Measurements from ENCODE around the gene GLT1D1.

Gene GLT1D1

DNA sequence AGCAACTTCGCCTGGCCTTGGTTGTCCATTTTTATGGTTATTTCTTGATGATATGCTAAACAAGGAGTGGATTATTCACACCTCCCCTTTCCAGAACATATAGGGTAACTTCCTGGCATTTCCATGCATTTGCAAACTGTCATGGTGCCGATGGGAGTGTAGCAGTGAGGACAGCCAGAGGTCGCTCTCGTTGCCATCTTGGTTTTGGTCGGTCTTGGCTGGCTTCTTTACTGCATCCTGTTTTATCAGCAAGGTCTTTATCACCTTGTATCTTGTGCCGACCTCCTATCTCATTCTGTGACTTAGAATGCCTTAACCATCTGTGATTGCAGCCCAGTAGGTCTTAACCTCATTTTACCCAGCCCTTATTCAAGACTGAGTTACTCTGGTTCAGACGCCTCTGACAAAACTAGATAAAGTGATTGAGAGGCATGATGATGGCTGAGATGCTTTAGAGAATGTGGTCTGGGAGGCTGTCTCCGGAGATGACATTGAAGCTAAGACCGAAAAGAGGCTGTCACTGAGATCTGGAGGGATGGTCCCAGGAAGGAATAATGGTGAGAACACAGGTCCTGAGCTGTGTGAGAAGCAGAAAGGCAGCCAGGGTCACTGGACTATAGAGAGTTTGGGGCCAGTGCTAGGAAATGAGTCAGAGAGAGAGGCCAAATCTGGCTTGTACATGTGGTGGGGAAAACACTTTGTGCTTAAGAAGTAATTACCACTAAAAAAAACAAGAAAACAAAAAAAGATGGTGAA, 2.9 kb downstream of the GLT1D1 start:
- DNase-seq: no peak

- DNase-seq: no peak
Observed at GRCh38 chr12:128856791-128857078, 3.5 kb downstream of the GLT1D1 start.

DNA sequence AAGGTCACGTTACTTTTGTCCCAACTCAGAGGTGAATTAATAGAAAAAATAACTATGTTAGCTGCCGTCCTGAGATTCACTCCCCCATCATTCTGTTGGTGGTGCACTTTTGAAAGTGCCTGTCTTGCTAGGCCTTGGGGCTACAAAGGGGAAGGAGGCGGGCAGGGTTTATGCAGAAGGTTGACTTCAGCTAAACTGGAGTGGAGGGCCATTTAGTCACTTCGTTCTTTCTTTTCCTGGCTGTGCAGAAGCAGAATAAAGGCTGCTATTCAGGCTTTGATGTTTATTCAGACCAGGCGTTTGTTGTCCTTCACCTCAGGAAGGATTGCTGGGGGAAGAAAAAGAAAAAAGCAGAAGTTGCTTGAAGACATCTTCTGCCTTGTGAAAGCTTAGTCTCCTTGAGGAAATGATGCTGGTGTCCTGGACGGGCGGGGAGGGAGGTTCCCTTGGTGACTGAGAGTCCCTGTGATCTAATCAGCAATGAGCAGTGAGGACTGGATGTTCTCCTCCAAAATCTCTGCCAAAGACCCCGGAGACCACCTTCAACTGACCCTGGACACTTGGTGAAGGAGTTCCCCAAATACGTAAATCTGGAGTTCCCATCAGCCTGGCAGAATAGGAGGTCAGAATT, 4.0 kb downstream of the GLT1D1 start:
- DNase-seq: no peak

GRCh38 chr12:128859311-128859710, 6.0 kb downstream of the GLT1D1 start:
- DNase-seq: no peak

DNA sequence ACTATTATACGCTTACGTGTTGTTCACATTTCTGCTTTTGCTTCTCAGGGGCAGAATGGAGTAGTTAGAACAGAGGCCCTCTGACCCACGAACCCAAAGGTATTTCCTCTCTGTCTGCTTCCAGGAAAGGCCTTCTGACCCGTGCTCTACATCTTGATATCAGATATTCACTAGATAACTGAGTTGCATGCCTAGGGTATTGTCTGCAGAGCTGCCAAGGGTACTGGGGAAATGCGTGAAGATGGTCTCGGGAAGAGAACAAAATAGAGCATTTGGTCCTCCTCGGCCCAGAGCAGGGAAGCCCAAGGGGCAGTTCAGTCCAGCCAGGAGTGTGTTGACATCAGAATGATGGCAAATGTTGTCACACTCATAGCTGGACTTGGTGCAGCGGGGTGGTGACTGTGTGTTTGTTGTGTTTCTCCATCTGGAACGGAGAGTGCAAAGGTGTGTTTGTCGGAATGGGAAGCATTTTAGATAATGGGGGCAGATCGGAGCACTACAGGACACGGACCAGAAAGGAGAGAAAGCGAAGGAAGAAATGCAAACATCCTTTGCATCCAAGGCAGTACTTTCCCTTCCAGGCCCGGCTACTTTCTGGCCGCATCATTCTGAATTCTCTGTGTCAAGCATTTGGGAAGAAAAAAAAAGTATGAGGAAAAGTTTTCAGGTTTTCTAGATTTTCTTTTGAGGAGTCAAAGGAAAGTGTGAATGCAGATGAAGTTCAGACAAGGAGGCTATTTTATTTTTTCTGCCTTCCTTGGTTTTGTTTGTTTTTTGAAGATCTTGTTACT, 8.1 kb downstream of the GLT1D1 start:
- DNase-seq: no peak

GRCh38 chr12:128863957-128864356, 10.7 kb downstream of the GLT1D1 start:
- DNase-seq: no peak

DNA sequence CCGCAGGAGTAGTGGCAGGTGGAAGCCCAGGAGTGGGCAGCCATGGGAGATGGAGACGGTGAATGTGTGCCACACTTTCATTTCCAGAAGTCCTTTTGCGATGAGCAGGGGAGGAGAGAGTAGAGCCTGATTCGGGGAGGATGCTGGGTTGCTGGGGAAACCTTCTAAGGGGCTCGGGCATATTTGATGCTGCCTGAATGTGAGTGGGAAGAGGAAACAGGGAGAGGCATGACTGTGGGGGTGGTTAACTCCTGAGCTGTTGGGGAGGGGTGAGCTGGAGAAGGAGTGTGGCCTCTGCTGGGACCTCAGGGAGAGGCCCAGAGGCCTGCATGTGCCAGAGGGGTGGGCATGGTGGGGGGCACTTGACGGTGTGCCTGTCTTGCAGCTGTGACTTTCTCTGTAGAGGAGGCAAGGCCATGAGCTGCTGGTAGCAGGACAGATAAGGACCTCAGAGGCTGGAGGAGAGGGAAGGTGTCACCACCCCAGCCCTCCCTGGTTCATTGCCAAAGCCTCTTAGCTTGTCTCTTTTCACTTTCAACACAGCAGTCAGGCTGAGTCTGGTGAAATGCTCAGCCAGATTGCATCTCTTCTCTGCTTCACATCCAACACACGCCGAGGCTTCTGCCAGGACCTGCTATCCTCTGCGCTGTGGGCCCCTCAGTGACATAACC, 11.4 kb downstream of the GLT1D1 start:
- no peak for DNase-seq

- no peak for DNase-seq
Observed at GRCh38 chr12:128867466-128867865, 14.2 kb downstream of the GLT1D1 start.

DNA sequence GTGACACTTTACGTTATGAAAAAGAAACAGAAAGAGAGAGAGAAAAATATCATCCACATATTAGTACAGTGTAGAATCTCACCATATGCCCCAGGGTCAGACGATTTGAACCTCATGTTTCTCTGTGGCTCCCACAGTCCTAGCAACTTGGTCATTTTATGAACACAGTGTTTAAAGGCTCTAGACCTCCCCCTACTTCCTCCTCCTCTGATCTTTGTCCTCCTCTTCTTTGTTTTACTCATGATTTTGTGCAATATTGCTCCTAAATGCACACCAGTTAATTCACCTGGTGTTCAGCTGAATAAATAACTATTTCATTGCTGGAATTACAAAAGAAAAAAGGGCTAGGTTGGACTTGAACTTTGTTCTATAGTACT, 18.2 kb downstream of the GLT1D1 start:
- no peak for DNase-seq

- DNase-seq: no peak
Observed at GRCh38 chr12:128872303-128872702, 19.0 kb downstream of the GLT1D1 start.

GRCh38 chr12:128876559-128876958, 23.3 kb downstream of the GLT1D1 start:
- DNase-seq: no peak

DNA sequence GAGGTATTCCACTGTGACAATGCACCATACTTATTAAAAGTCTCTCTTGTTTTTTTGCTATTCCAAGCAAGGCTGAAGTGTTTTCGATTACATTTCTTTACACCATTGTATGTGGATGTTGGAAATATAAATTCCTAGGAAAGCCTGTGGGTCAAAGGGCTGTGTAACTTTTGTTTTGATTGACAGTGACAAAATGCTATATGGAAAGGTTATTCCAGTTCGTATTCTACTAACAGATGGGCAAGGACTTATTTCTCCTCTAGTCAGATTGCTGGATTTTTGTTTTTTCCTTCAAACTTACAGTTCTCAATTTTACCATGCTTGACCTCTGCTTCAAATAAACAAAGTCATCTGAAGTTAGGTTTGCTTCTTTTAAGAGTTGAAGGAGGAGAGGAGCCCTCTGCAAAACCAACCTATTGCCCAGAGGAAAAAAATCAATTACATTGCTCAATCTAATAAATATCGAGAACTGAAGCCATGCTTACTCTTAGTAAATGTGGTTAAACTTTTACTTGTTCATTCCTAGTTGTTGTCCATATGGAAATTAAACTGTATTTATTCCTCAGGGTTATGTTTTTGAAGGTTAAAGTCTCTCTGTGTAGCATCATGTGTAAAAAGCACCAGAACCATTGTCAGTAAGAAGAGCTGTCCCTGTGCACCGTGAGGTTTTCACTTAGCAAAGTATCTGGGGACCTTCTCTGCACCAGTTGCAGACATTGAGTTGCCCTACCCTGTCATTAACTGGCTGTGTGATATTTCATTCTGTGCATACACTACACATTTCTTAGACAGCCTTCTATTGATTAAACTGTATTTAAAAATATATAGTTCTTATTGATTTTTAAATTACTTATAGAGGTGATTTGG, 26.9 kb downstream of the GLT1D1 start:
- no peak for DNase-seq

DNA sequence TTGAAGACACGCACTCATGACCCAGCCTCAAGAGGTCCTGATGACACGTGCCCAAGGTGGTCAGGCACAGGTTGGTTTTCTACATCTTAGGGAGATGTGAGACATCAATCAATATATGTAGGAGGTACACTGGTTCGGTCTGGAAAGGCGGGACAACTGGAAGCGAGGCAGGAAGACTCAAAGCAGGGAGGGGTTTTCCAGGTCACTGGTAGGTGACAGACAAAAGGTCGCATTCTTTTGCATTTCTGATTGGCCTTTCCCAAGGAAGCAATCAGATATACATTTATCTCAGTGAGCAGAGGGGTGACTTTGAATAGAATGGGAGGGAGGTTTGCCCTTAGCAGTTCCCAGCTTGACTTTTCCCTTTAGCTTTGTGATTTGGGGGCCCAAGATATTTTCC, 38.6 kb downstream of the GLT1D1 start:
- no peak for DNase-seq

DNA sequence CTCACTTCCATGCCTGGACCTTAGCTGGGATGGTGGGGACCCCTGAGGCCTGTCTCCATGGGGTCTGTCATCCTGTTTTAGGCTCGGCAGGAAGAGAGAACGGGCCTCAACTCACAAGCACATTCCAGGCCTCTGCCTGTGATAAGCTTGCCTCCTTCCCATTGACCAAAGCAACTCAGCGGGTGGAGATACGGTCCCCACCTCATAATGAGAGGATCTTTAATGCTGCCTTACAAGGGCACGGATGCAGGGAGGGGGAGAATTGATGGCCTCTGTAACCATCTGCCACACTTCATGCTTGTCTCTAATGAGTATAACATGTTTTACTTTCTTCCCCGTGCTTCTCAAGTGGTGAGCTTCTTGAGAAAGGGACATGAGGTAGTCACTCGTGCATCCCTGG, 50.0 kb downstream of the GLT1D1 start:
- DNase-seq: no peak

GRCh38 chr12:128905003-128905544, 51.8 kb downstream of the GLT1D1 start:
- DNase-seq: no peak

DNA sequence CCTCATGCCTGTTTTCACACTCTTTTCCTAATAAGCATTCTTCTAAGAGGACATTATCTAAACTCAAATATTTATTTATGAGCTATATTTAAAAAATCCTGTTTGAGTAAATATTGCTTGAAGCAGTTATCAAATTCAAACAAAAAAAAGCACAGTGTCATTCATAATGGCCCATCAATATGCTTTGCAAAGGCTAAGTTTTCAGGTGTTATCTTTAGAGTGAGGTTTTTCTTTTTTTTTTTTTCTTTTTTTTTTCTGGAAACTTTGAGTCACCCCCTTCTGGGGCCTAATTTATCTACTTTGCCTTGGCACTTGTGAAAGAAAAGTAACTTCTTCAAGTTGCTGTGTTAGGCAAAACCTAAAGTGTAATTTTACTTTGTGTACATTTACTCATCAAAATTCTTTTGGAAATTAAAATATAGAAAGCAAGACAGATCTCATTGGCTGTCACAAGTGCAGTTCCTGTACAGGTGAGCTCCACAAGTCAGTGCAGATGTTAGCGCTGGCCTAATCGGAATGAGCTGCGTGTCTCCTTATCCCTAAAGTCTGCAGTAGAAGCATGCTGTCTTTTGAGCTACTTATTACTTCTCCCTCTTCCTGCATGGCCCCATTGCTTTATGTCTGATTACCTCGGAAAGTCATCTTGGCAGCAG, 53.3 kb downstream of the GLT1D1 start:
- no peak for DNase-seq

GRCh38 chr12:128908254-128908653, 55.0 kb downstream of the GLT1D1 start:
- DNase-seq: no peak

DNA sequence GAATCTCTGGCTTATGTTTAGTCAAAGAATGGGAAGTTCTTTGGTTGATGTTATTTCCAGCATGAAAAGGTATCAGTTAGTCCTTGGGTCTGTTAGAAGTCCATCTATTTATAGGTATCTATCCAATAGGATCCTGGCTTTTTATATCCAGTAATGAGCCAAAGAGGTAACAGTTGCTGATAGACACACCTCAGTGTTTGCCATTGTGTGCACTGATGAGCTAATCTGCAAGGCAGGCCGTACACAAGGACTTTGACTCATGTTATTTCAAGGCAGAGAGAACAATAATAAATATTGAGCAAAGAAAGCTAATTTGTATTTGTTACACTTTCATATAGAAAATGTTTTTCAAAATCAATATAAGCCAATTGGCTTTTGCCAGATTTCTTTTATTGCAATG, 56.4 kb downstream of the GLT1D1 start:
- no peak for DNase-seq

DNA sequence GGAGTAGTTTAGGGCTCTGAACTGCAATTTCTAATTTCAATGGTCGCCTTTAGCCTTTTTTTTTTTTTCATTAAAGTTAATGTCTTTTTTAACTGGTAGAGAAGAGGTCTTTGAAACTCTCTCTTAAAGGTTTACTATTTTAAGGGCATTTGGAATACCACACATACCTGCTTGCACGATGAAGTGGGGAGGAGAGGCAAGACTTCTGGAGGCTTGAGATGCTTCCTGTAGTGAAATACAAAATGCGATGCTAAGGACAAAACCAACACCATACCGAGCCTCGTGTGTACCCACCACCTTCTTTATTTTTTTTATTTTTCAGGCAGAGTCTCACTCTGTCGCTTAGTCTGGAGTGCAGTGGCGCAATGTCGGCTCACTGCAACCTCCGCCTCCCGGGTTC, 57.4 kb downstream of the GLT1D1 start:
- DNase-seq: no peak

DNA sequence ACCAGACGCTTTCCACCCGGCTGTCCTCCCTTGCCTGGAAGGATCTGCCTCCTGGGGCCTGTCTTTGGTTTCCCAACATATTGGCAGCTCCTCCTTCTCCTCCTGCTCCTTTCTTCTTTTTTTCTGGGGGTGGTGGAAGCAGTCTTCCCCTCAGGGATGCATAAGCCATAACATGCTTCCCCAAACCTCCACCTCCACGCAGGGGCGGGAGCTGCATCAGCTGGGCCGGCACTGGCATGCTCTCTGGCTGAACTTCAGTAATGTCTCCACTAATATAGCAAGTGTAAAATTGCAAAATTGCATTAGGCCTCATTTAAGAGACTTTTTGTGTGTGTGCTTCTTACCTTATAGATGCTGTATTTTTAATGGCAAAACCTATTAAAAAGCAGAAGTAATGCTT, 58.6 kb downstream of the GLT1D1 start:
- DNase-seq: no peak

GRCh38 chr12:128914908-128915563, 61.8 kb downstream of the GLT1D1 start:
- no peak for DNase-seq

Data from NCI-H2029 treated with DMSO at 0.1 percent for 48 hours (cell line).